CD4-positive, alpha-beta T cell treated with Interleukin-6 for 4 hours (primary cell): Measurements from ENCODE around the gene PRSS50.
"Not testable (repeated sequence)": the region's sequence is repeated elsewhere in the genome, so short reads cannot be mapped to it uniquely, and the experiment has no call there.

Experiments
- DNase-seq: peaks from one replicate; pipeline ENCODE4 v3.0.0-alpha.2; 2020; ENCODE audit warnings: mixed read lengths

Gene PRSS50

GRCh38 chr3:46708401-46709156 is 9.1 kb downstream of the PRSS50 start:
- DNase-seq: no peak

GRCh38 chr3:46707601-46708011 is 10.1 kb downstream of the PRSS50 start:
- no peak for DNase-seq

- no peak for DNase-seq
Observed at GRCh38 chr3:46706771-46707582, 10.7 kb downstream of the PRSS50 start.

GRCh38 chr3:46705751-46706552 is 11.7 kb downstream of the PRSS50 start:
- no peak for DNase-seq

- peak; percentile 73 for DNase-seq
Observed at GRCh38 chr3:46705022-46705530, 12.6 kb downstream of the PRSS50 start.

- not testable (repeated sequence) for DNase-seq
Observed at GRCh38 chr3:46704346-46704745, 13.3 kb downstream of the PRSS50 start.

- no peak for DNase-seq
Observed at GRCh38 chr3:46703013-46703520, 14.6 kb downstream of the PRSS50 start.

- no peak for DNase-seq
Observed at GRCh38 chr3:46702246-46703012, 15.2 kb downstream of the PRSS50 start.

- DNase-seq: peak; percentile 30
Observed at GRCh38 chr3:46701181-46701939, 16.3 kb downstream of the PRSS50 start, which contains the start of gene TMIE. TSS of gene TMIE (plus strand) at chr3:46701392. CDS start at chr3:46701488, 96 bp downstream.

GRCh38 chr3:46700772-46701171 is 16.9 kb downstream of the PRSS50 start:
- no peak for DNase-seq

- DNase-seq: no peak
Observed at GRCh38 chr3:46699676-46700523, 17.8 kb downstream of the PRSS50 start.

- no peak for DNase-seq
Observed at GRCh38 chr3:46695962-46696894, 21.4 kb downstream of the PRSS50 start.

- DNase-seq: peak; percentile 68
Observed at GRCh38 chr3:46695177-46695961, 22.3 kb downstream of the PRSS50 start.

- DNase-seq: no peak
Observed at GRCh38 chr3:46694520-46694919, 23.1 kb downstream of the PRSS50 start.

- peak; percentile 75 for DNase-seq
Observed at GRCh38 chr3:46693892-46694226, 23.8 kb downstream of the PRSS50 start.

- DNase-seq: peak; percentile 86
Observed at GRCh38 chr3:46693038-46693891, 24.4 kb downstream of the PRSS50 start, which contains the start of gene ALS2CL. TSS of gene ALS2CL (minus strand) at chr3:46693679. CDS start at chr3:46689440, 4,239 bp downstream.

- no peak for DNase-seq
Observed at GRCh38 chr3:46692566-46692990, 25.1 kb downstream of the PRSS50 start.
